Skeletal muscle satellite cell (primary cell): Measurements from ENCODE around the gene SRP14.

Experiments used
- H3K27me3 ChIP-seq: 2 replicates; pipeline ENCODE4 v1.7.0; 2013; ENCODE audit warnings: low read length; ENCODE audit not compliant: control insufficient read depth, insufficient read depth
- H3K36me3 ChIP-seq: 2 replicates; pipeline ENCODE4 v1.7.0; 2013; ENCODE audit warnings: mild to moderate bottlenecking, control low read depth, low read length; ENCODE audit not compliant: insufficient read depth
- H3K4me1 ChIP-seq: 2 replicates; pipeline ENCODE4 v1.7.0; 2013; ENCODE audit warnings: low read length; ENCODE audit not compliant: control insufficient read depth, insufficient read depth
- H3K4me2 ChIP-seq: 2 replicates; pipeline ENCODE4 v1.7.0; 2013; ENCODE audit warnings: mild to moderate bottlenecking, low read length
- H3K4me3 ChIP-seq: 2 replicates; pipeline ENCODE4 v1.7.0; 2013; ENCODE audit warnings: low read length
- H3K9ac ChIP-seq: 2 replicates; pipeline ENCODE4 v1.7.0; 2013; ENCODE audit warnings: mild to moderate bottlenecking, low read depth, low read length, moderate library complexity
- H3K9me3 ChIP-seq: replicated peaks from 2 replicates; pipeline ENCODE4 v1.7.0; 2013; ENCODE audit warnings: mild to moderate bottlenecking, control low read depth, low read length

SRP14 gene

DNA sequence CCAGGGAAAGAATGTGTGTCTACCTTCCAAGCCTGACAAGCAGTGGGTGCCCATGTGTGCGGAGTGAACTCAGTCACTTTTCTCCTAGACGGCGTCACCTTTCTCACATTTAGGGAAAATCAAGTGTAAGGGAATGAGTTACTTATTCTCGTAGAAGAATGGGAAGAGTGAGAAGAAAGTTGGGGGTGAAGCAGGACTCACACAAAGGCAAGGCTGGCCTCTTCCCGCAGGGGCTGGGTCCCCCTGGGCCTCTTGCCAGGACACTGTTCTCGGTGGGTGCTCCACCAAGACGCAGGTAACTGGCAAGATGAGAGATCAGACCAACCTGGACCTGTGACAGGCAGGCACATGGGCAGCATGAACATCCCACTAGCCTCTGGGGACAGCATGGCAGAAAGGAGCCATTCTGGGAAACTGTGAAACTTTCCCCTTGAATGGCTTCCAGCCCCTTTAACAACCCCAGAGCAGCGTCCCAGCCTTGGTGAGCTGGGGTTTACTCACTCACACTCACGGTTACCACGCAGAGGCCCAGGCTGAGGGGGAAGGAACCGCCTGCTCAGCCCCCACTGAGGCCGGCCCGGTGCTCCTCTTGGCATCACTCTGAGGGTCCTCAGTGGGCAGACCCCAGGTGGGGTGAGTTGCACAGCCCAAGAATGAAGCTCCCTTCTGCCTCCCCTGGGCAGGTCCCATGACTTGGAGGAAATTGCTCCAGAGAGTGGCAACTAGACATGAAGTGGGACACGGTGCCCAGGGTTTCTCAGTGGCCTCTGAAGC, 15.0 kb upstream of the SRP14 start:
- Histone ChIP-seq H3K36me3 (no peaks in the 10 kb centered on the region), H3K9ac (no peak overlapping the region), H3K9me3 (no peaks in the 10 kb centered on the region), H3K4me3 (no peak overlapping the region), H3K4me1 (peaks cover 26% of the 10 kb centered on the region), H3K4me2 (no peak overlapping the region), H3K27me3 (no peaks in the 10 kb centered on the region)

DNA sequence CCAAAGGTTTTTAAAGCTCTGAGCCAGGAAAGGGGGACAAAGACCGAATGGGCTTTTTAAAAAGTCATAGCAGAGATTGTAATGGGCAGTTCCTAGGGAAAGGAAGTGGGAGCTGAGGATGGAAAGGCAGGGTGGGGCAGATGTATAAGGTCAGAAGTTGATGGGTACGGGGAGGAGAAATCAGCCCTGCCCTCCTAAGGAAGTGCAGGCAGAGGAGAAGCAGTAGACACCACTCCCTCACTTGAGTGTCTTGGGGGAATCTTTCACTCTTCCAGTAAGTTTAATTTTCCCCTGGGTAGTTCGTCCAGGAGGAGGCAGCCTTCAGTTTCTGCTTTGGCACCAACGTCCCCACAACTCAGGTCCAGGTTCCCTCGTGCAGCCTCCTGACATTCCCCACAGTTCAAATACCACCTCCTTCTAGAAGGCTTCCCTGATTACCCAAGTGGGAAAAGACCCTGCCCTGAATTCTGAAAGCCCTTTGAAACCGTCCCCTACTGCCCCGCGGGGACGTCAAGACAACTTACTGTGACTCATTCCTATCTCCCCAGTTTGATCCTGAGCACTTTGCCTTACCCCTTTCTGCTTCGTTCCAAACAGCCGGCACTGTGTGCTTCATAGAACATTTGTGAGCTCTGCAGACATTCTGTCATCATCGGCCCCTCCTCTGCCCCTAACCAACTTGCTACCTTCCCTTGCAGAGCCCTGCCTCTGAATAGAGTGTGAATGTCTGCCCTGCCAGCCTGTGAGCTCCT, 14.3 kb upstream of the SRP14 start:
- H3K9ac ChIP-seq: no peak overlapping the region
- peaks cover 23% of the 10 kb centered on the region for H3K4me1 ChIP-seq
- no peaks in the 10 kb centered on the region for H3K27me3 ChIP-seq
- no peaks in the 10 kb centered on the region for H3K36me3 ChIP-seq
- H3K4me3 ChIP-seq: no peak overlapping the region
- no peak overlapping the region for H3K4me2 ChIP-seq
- no peaks in the 10 kb centered on the region for H3K9me3 ChIP-seq

DNA sequence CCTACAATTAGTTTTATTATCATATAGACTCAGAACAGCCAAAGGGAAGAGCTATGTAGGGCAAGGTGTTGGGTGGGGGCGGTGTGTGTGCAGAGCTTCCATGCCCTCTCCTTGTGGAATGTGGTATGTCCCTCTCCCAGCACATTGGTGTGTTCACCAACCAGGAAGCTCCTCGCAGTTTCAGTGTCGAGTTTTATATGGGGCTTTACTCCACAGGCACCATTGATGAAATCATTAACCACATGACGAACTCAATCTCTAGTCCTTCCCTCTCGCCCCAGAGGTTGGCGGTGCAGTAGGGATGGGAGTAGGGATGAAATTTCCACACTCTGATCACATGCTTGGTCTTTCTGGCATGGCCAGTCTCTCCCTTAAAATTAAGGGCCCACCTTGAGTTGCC, 13.6 kb upstream of the SRP14 start:
- Histone ChIP-seq H3K4me2 (no peak overlapping the region), H3K27me3 (no peaks in the 10 kb centered on the region), H3K9me3 (no peaks in the 10 kb centered on the region), H3K36me3 (no peaks in the 10 kb centered on the region), H3K4me3 (no peak overlapping the region), H3K4me1 (peaks cover 29% of the 10 kb centered on the region), H3K9ac (no peak overlapping the region)

DNA sequence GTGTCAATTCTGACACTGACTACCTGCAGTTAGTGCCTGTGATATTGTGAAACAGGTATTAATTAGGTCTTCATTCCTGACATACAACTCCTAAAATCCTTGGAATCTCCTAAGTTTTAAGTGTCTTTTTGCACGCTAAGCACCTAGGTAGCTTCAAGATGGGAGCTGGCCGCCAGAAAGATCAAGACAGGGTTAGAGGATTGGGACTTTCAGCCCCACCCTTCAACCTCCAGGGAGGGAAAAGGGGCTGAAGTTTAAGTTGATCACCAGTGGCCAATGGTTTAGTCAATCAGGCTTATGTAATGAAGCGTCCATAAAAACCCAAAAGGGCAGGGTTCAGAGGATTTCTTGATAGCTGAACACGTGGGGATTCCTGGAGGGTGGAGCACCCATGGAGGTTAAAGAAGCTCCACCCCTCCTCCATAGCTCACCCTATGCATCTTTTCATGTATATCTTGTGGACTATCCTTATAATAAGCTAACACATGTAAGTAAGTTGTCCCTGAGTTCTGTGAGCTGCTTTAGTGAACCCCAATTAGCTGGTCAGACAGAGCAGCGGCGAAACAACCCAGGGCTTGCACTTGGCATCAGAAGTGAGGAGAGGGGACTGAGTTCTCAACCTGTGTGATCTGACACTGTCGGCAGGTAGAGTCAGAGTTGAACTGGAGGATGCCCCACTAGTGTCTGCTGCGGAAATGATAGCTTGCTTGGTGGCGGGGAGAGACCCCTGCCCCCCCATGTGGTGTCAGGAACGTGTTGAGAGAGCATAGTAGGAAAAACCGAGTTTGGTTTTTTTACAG, 12.8 kb upstream of the SRP14 start:
- Histone ChIP-seq H3K9ac (no peak overlapping the region), H3K4me2 (no peak overlapping the region), H3K36me3 (no peaks in the 10 kb centered on the region), H3K4me3 (no peak overlapping the region), H3K9me3 (no peaks in the 10 kb centered on the region), H3K4me1 (peaks cover 37% of the 10 kb centered on the region), H3K27me3 (no peaks in the 10 kb centered on the region)

DNA sequence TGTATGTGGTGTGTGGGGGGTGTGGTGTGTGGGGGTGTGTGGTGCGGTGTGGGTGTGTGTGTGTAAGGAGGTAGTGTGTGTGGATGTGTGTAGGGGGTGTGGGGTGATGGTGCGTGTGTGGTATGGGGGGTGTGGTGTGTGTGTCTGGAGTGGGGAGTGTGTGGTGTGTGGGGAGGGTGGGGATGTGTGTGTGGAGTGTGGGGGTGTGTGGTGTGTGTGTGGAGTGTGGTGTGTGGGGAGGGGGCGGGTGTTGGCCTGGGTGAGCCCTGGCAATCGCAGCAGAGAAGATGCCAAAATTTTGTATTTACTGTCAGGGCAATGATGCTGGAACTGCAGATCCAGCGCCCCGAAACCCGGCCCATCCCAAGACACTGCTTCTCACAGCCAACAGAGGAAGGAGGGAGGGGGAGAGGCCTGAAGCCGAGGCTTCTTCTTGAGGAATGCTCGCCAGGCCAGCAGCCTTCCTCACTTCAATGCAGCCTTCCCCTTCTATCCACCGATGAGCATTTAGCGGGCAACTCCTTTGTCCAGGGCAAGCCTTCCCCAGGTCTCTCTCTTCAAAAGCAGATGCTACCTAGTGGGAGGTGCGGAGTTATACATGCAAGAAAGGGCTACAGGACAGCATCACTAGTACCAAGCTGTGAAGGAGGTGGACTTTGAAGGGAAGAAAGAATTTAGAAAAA, 11.9 kb upstream of the SRP14 start:
- Histone ChIP-seq H3K4me3 (no peak overlapping the region), H3K4me2 (no peak overlapping the region), H3K36me3 (no peaks in the 10 kb centered on the region), H3K4me1 (peaks cover 44% of the 10 kb centered on the region), H3K9me3 (no peaks in the 10 kb centered on the region), H3K27me3 (no peaks in the 10 kb centered on the region), H3K9ac (no peak overlapping the region)

DNA sequence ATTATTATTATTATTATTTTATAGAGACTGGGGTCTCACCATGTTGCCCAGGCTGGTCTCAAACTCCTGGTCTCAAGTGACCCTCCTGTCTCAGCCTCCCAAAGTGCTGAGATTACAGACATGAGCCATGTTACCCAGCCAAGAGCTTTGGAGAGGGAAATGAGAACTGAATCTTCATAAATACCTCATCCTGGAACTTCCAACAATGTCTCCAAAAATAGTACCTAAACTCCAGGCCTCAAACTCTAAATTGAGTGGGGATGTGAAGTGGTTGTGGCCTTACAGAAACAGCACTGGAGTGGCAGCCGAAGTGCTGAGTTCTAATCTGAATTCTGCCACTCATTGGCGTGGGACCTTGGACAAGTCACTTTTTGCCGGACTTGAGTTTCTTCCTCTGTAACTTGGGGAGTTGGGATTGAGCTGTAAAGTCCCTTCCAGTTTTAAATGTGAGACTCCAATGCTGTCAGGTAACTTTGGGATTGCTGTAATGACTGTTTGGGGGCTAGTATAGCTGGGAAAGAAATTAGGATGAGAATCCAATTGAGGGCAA, 10.0 kb upstream of the SRP14 start:
- no peaks in the 10 kb centered on the region for H3K27me3 ChIP-seq
- H3K4me3 ChIP-seq: no peak overlapping the region
- no peak overlapping the region for H3K4me2 ChIP-seq
- H3K36me3 ChIP-seq: no peaks in the 10 kb centered on the region
- H3K9me3 ChIP-seq: no peaks in the 10 kb centered on the region
- H3K4me1 ChIP-seq: peaks cover 39% of the 10 kb centered on the region
- H3K9ac ChIP-seq: no peak overlapping the region

GRCh38 chr15:40048211-40048792, 9.3 kb upstream of the SRP14 start:
- Histone ChIP-seq H3K4me2 (no peak overlapping the region), H3K9me3 (no peaks in the 10 kb centered on the region), H3K36me3 (no peaks in the 10 kb centered on the region), H3K4me3 (no peak overlapping the region), H3K4me1 (peaks cover 38% of the 10 kb centered on the region), H3K27me3 (no peaks in the 10 kb centered on the region), H3K9ac (no peak overlapping the region)

- H3K9me3 ChIP-seq: no peaks in the 10 kb centered on the region
- H3K36me3 ChIP-seq: no peaks in the 10 kb centered on the region
- no peak overlapping the region for H3K4me3 ChIP-seq
- H3K4me1 ChIP-seq: peaks cover 38% of the 10 kb centered on the region
- H3K9ac ChIP-seq: no peak overlapping the region
- no peak overlapping the region for H3K4me2 ChIP-seq
- no peaks in the 10 kb centered on the region for H3K27me3 ChIP-seq
Observed at GRCh38 chr15:40047415-40048210, 8.6 kb upstream of the SRP14 start.

DNA sequence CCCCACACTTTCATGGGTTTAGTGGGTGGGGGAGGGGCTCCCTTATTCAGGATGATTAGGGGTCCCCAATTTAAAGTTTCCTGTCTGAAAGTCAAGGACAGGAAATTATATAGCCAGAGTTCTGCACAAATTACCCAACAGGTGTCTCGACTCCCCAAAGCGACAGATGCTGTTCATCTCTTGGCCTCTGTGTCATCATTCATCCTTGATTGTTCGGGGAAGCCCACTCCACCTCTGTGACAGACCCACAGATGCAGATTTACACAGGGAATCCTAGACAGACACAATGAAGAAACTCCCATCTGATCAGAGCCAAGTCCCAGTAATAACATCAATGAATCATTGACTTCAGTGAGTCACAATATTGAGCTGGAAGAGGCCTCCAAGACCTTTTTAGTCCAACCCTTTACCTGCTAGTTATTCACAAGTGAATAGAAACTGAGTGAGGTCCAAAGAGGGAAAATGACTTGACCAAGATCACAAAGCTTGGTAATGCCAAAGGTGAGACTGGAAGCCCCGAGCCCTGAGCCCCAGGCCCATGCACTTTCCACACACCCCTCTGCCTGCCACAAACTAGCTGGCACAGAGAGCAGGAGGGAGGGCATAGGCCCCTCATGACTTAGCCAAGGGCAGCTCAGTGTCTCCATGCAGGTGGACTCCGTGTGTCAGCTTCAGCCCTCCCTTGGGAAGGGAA, 7.9 kb upstream of the SRP14 start:
- no peak overlapping the region for H3K4me3 ChIP-seq
- H3K4me1 ChIP-seq: peaks cover 38% of the 10 kb centered on the region
- no peak overlapping the region for H3K9ac ChIP-seq
- H3K9me3 ChIP-seq: no peaks in the 10 kb centered on the region
- no peaks in the 10 kb centered on the region for H3K27me3 ChIP-seq
- no peaks in the 10 kb centered on the region for H3K36me3 ChIP-seq
- H3K4me2 ChIP-seq: no peak overlapping the region
